WTC11 (cell line): ENCODE data around the gene HOXD8. TPM values are rescaled to one million over a fixed set of nuclear protein-coding genes. Genes with fewer than 3 reads are reported as not detected.

Source experiments
- ATAC-seq: fragments of 200-7000 bp; cut with Tn5 transposase; 2 replicates; pipeline ENCODE4 v1.10.0; 2021; ENCODE audit warnings: mild to moderate bottlenecking, moderate library complexity
- CTCF ChIA-PET: fragments of 300-600 bp; sonication (Branson Sonifier 250); formaldehyde crosslinking; loops from one replicate; lab custom pipeline; 2021; ENCODE audit warnings: antibody characterized with exemption; lab: Charles Lee
- POLR2A ChIA-PET: fragments of 350-600 bp; sonication (Branson Sonifier 250); formaldehyde crosslinking; loops from one replicate; lab custom pipeline; 2021; ENCODE audit warnings: antibody characterized with exemption; lab: Charles Lee
- DNase-seq: peaks from one replicate; pipeline ENCODE4 v3.0.0; 2021; ENCODE audit warnings: low spot score
- H3K27ac Mint-ChIP-seq: 2 replicates; pipeline ENCODE4 v1.8.0; 2021; ENCODE audit warnings: mixed read lengths
- H3K27me3 Mint-ChIP-seq: 2 replicates; pipeline ENCODE4 v1.8.0; 2021; ENCODE audit warnings: low read depth, mild to moderate bottlenecking, moderate library complexity, mixed read lengths
- H3K36me3 Mint-ChIP-seq: 2 replicates; pipeline ENCODE4 v1.8.0; 2021; ENCODE audit warnings: mixed read lengths
- H3K4me1 Mint-ChIP-seq: 2 replicates; pipeline ENCODE4 v1.8.0; 2022; ENCODE audit warnings: mixed read lengths
- H3K4me3 Mint-ChIP-seq: 2 replicates; pipeline ENCODE4 v1.8.0; 2021; ENCODE audit warnings: mild to moderate bottlenecking, moderate library complexity, mixed read lengths
- H3K9me3 Mint-ChIP-seq: 2 replicates; pipeline ENCODE4 v1.8.0; 2021; ENCODE audit warnings: mixed read lengths
- CREB1 ChIP-seq: sonication (generic); formaldehyde crosslinking; IDR thresholded peaks from 2 replicates; pipeline ENCODE4 v1.8.0; 2023; ENCODE audit warnings: mild to moderate bottlenecking, missing genetic modification reagents
- HMGA2 ChIP-seq: fragments of 250-450 bp; sonication (Bioruptor Pico); IDR thresholded peaks from 2 replicates; pipeline ENCODE4 v1.4.0; 2021; ENCODE audit warnings: mild to moderate bottlenecking, moderate library complexity
- NR3C1 ChIP-seq: sonication (generic); formaldehyde crosslinking; conservative IDR thresholded peaks from 2 replicates; pipeline ENCODE4 v1.8.1; 2023; ENCODE audit warnings: low read depth, mild to moderate bottlenecking, missing genetic modification reagents
- RELA ChIP-seq: sonication (generic); formaldehyde crosslinking; IDR thresholded peaks from 2 replicates; pipeline ENCODE4 v1.8.1; 2022; ENCODE audit warnings: missing genetic modification reagents, mild to moderate bottlenecking, borderline replicate concordance
- SP1 ChIP-seq: sonication (generic); formaldehyde crosslinking; conservative IDR thresholded peaks from 2 replicates; pipeline ENCODE4 v1.8.1; 2022; ENCODE audit warnings: missing genetic modification reagents
- ZBTB21 ChIP-seq: sonication (generic); formaldehyde crosslinking; IDR thresholded peaks from 2 replicates; pipeline ENCODE4 v1.8.1; 2023; ENCODE audit warnings: mild to moderate bottlenecking, missing genetic modification reagents, borderline replicate concordance
- ZNF121 ChIP-seq: sonication (generic); formaldehyde crosslinking; IDR thresholded peaks from 2 replicates; pipeline ENCODE4 v1.8.0; 2023; ENCODE audit warnings: missing genetic modification reagents
- ZNF138 ChIP-seq: sonication (generic); formaldehyde crosslinking; conservative IDR thresholded peaks from 2 replicates; pipeline ENCODE4 v1.8.1; 2022; ENCODE audit warnings: mild to moderate bottlenecking, moderate library complexity, missing genetic modification reagents
- ZNF416 ChIP-seq: fragments of 250-450 bp; sonication (Bioruptor Pico); IDR thresholded peaks from 2 replicates; pipeline ENCODE4 v1.9.0; 2021; ENCODE audit warnings: mild to moderate bottlenecking, inconsistent platforms
- total RNA-seq: library from RNA; stranded (reverse); gene quantifications from 3 replicates; pipeline ENCODE4 v1.2.3, GENCODE V29; 2021
- TF ChIP-seq, protein P1 (sequence below): fragments of 250-450 bp; sonication (Bioruptor Pico); IDR thresholded peaks from 2 replicates; pipeline ENCODE4 v2.1.2; 2022; ENCODE audit warnings: mild to moderate bottlenecking, moderate library complexity
- TF ChIP-seq, protein P2 (sequence below): sonication (generic); formaldehyde crosslinking; conservative IDR thresholded peaks from 2 replicates; pipeline ENCODE4 v1.8.1; 2022; ENCODE audit warnings: mild to moderate bottlenecking, missing genetic modification reagents
- TF ChIP-seq, protein P3 (sequence below): fragments of 250-450 bp; sonication (Bioruptor Pico); IDR thresholded peaks from 2 replicates; pipeline ENCODE4 v1.9.0; 2021; ENCODE audit warnings: mild to moderate bottlenecking
- TF ChIP-seq, protein P4 (sequence below): sonication (generic); formaldehyde crosslinking; IDR thresholded peaks from 2 replicates; pipeline ENCODE4 v1.8.0; 2023; ENCODE audit warnings: missing genetic modification reagents
- TF ChIP-seq, protein P5 (sequence below): sonication (generic); formaldehyde crosslinking; IDR thresholded peaks from 2 replicates; pipeline ENCODE4 v1.8.0; 2022; ENCODE audit warnings: mild to moderate bottlenecking, missing genetic modification reagents
- TF ChIP-seq, protein P6 (sequence below): fragments of 250-450 bp; sonication (Bioruptor Pico); IDR thresholded peaks from 2 replicates; pipeline ENCODE4 v1.8.0; 2021; ENCODE audit warnings: mild to moderate bottlenecking

HOXD8 gene
- total RNA-seq, 1 experiment from 2014 or later, result not detected

DNA sequence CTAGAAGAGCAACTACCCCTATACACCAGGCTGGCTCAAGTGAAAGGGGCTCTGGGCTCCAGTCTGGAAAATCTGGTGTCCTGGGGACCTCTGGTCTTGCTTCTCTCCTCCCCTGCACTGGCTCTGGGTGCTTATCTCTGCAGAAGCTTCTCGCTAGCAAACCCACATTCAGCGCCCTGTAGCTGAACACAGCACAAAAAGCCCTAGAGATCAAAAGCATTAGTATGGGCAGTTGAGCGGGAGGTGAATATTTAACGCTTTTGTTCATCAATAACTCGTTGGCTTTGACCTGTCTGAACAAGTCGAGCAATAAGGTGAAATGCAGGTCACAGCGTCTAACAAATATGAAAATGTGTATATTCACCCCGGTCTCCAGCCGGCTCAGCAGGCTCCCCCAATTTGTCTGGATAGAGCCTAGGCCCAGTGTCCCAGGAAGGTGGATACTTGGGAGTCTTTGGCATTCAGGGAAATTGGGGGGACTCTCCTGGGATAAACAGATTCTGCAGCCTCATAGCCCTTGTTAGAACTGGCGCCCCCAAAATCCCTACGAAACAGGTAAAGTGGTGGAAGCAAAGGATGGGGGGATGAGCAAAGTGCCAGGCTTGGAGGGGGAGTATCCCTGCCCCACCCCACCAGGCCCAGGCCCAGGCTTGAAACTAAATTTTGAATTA is 19.4 kb downstream of the HOXD8 start:
- Mint-ChIP-seq H3K36me3 (no peaks in the 10 kb centered on the region), H3K4me3 (no peak overlapping the region), H3K27me3 (peaks cover 100% of the 10 kb centered on the region), H3K27ac (no peak overlapping the region), H3K9me3 (no peaks in the 10 kb centered on the region), H3K4me1 (peaks cover 22% of the 10 kb centered on the region)
- TF ChIP-seq, protein P1, sequence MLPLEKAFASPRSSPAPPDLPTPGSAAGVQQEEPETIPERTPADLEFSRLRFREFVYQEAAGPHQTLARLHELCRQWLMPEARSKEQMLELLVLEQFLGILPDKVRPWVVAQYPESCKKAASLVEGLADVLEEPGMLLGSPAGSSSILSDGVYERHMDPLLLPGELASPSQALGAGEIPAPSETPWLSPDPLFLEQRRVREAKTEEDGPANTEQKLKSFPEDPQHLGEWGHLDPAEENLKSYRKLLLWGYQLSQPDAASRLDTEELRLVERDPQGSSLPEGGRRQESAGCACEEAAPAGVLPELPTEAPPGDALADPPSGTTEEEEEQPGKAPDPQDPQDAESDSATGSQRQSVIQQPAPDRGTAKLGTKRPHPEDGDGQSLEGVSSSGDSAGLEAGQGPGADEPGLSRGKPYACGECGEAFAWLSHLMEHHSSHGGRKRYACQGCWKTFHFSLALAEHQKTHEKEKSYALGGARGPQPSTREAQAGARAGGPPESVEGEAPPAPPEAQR (CRISPR knock-in tag), result no peak
- CTCF ChIA-PET, result no interaction called here
- DNase-seq (no peak), ATAC-seq (no peak)
- POLR2A ChIA-PET, result interaction anchor here (0.6 to 1.6 kb wide), 2 partner anchors 14 to 17 kb away, joined by 3 read pairs; no protein-coding TSS in a partner anchor

DNA sequence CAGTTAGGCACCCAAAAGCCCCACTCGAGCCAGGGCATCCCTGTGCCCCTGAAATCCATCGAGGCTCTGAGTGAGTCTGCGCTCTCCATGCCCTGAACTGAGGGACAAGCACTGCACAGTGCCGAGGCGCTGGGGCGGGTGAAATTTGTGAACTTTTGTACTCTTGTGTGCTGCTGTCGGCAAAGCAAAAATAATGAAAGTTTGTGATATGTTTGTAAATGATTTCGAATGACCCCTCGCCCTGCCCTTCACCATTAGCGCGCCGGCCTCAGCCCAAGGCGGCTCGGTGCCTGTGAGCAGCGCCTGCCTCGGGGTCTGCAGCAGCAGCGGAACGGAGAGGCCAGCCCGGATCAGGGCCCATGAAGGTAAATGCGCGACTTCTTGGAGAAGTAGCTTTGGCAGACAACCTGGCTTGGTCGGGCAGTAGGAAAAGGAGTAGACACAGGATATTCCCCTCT is 20.0 kb downstream of the HOXD8 start:
- ATAC-seq, result no peak
- peaks cover 22% of the 10 kb centered on the region for H3K4me1 Mint-ChIP-seq

DNA sequence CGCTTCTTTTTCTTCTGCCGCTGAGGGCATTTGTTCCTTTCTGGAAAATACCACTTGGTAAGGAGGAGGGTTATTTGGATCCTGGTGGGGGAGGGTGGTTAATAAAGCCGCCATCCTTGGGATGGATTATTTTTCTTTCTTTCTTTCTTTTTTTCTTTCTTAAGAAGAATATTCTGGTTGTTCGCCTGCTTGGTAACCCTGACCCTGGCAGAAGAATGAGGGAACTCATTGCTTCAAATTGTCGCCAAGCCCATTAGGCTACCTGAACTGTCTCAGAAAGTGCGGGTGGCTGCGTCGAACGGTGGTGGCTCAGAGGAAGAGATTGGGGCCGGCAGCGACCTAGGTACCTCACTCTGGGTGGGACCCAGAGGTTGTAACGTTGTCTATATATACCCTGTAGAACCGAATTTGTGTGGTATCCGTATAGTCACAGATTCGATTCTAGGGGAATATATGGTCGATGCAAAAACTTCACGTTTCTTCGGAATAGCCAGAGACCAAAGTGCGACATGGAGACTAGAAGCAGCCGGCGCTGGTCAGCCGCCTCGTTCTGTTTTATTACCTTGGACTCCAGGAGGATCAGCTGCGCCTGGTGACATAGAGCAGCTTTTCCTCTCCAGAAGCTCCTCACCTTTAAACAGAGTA is 20.6 kb downstream of the HOXD8 start:
- H3K27ac Mint-ChIP-seq, result no peak overlapping the region
- POLR2A ChIA-PET, result interaction anchor here (1.6 kb wide), 1 partner anchor 13 kb away, joined by 3 read pairs; no protein-coding TSS in a partner anchor
- H3K36me3 Mint-ChIP-seq, result no peaks in the 10 kb centered on the region
- peaks cover 100% of the 10 kb centered on the region for H3K27me3 Mint-ChIP-seq
- no peak overlapping the region for H3K4me3 Mint-ChIP-seq
- H3K9me3 Mint-ChIP-seq, result no peaks in the 10 kb centered on the region
- CTCF ChIA-PET, result interaction anchor here (1.0 to 1.3 kb wide), 3 partner anchors 9 to 305 kb away, joined by 3 to 4 read pairs (median 3); no protein-coding TSS in a partner anchor
- ATAC-seq, result no peak
- TF ChIP-seq NR3C1 (no peak), HMGA2 (no peak), ZNF138 (CRISPR knock-in tag) (no peak), CREB1 (CRISPR knock-in tag) (no peak), ZNF121 (CRISPR knock-in tag) (no peak), RELA (no peak)
- TF ChIP-seq, protein P2, sequence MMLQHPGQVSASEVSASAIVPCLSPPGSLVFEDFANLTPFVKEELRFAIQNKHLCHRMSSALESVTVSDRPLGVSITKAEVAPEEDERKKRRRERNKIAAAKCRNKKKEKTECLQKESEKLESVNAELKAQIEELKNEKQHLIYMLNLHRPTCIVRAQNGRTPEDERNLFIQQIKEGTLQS (CRISPR knock-in tag), result no peak
- peaks cover 25% of the 10 kb centered on the region for H3K4me1 Mint-ChIP-seq
- no peak for DNase-seq

More for the DNA sequence above, 20.0 kb downstream of the HOXD8 start:
- H3K27ac Mint-ChIP-seq, result no peak overlapping the region
- POLR2A ChIA-PET, result interaction anchor here (0.6 to 1.6 kb wide), 2 partner anchors 13 to 17 kb away, joined by 3 read pairs; no protein-coding TSS in a partner anchor
- H3K4me3 Mint-ChIP-seq, result no peak overlapping the region
- H3K36me3 Mint-ChIP-seq, result no peaks in the 10 kb centered on the region
- TF ChIP-seq, protein P3, sequence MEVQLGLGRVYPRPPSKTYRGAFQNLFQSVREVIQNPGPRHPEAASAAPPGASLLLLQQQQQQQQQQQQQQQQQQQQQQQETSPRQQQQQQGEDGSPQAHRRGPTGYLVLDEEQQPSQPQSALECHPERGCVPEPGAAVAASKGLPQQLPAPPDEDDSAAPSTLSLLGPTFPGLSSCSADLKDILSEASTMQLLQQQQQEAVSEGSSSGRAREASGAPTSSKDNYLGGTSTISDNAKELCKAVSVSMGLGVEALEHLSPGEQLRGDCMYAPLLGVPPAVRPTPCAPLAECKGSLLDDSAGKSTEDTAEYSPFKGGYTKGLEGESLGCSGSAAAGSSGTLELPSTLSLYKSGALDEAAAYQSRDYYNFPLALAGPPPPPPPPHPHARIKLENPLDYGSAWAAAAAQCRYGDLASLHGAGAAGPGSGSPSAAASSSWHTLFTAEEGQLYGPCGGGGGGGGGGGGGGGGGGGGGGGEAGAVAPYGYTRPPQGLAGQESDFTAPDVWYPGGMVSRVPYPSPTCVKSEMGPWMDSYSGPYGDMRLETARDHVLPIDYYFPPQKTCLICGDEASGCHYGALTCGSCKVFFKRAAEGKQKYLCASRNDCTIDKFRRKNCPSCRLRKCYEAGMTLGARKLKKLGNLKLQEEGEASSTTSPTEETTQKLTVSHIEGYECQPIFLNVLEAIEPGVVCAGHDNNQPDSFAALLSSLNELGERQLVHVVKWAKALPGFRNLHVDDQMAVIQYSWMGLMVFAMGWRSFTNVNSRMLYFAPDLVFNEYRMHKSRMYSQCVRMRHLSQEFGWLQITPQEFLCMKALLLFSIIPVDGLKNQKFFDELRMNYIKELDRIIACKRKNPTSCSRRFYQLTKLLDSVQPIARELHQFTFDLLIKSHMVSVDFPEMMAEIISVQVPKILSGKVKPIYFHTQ (CRISPR knock-in tag), result no peak
- TF ChIP-seq ZNF138 (CRISPR knock-in tag) (no peak), ZBTB21 (CRISPR knock-in tag) (no peak), ZNF416 (no peak), SP1 (CRISPR knock-in tag) (no peak)
- TF ChIP-seq, protein P4, sequence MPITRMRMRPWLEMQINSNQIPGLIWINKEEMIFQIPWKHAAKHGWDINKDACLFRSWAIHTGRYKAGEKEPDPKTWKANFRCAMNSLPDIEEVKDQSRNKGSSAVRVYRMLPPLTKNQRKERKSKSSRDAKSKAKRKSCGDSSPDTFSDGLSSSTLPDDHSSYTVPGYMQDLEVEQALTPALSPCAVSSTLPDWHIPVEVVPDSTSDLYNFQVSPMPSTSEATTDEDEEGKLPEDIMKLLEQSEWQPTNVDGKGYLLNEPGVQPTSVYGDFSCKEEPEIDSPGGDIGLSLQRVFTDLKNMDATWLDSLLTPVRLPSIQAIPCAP (CRISPR knock-in tag), result no peak
- TF ChIP-seq, protein P5, sequence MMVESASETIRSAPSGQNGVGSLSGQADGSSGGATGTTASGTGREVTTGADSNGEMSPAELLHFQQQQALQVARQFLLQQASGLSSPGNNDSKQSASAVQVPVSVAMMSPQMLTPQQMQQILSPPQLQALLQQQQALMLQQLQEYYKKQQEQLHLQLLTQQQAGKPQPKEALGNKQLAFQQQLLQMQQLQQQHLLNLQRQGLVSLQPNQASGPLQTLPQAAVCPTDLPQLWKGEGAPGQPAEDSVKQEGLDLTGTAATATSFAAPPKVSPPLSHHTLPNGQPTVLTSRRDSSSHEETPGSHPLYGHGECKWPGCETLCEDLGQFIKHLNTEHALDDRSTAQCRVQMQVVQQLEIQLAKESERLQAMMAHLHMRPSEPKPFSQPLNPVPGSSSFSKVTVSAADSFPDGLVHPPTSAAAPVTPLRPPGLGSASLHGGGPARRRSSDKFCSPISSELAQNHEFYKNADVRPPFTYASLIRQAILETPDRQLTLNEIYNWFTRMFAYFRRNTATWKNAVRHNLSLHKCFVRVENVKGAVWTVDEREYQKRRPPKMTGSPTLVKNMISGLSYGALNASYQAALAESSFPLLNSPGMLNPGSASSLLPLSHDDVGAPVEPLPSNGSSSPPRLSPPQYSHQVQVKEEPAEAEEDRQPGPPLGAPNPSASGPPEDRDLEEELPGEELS (CRISPR knock-in tag), result no peak
- TF ChIP-seq, protein P6, sequence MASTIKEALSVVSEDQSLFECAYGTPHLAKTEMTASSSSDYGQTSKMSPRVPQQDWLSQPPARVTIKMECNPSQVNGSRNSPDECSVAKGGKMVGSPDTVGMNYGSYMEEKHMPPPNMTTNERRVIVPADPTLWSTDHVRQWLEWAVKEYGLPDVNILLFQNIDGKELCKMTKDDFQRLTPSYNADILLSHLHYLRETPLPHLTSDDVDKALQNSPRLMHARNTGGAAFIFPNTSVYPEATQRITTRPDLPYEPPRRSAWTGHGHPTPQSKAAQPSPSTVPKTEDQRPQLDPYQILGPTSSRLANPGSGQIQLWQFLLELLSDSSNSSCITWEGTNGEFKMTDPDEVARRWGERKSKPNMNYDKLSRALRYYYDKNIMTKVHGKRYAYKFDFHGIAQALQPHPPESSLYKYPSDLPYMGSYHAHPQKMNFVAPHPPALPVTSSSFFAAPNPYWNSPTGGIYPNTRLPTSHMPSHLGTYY (CRISPR knock-in tag), result no peak
- TF ChIP-seq, all 79 proteins: peak for 0
- Mint-ChIP-seq H3K27me3 (peaks cover 100% of the 10 kb centered on the region), H3K9me3 (no peaks in the 10 kb centered on the region)
- CTCF ChIA-PET, result no interaction called here
- DNase-seq, result no peak
